ENCODE results near the gene SUSD6.

DNA sequence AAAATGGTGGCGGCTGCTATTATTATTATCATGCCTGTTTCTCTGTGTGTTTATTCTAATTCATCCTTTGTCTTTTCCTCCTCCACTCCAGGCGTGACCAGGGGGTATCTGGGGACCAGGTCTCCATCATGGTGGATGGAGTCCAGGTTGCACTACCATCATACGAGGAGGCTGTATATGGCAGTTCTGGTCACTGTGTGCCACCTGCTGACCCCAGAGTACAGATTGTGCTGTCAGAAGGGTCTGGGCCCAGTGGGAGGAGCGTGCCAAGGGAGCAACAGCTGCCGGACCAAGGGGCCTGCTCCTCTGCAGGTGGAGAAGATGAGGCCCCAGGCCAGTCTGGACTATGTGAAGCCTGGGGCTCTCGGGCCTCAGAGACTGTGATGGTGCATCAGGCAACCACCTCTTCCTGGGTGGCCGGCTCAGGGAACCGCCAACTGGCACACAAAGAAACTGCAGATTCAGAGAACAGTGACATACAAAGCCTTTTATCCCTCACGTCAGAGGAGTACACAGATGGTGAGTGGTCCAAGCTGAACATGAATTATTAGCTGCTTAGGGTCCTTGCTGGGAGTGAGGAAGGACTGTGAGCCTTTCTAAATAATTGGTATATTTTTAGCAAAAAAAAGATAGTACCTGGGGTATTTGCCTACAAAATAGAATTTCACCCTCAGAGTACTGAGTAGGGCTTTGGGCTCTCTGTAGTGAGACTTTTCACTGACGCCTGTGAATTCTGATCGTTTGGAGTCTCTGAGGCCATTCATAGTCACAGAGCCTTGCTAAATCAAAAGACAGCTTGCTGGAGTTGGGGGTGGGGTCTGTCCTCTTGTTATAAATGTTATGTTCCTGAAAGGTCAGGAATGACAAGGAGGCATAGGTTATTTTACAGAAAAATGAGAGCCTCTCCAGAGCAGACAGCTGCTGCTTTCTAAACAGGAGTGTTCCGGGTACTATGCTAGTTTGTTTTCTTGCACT, 97.5 kb downstream of the SUSD6 start:
- no peak for TF ChIP-seq POLR2AphosphoS5 (IDR thresholded peaks at IDR 0.05; ENCODE audit: low read depth, low read length)
- no peak for TF ChIP-seq POLR2A (IDR thresholded peaks at IDR 0.05; ENCODE audit: low read depth, low read length)

Measured in GM12891 (cell line).